GM18951 (cell line): ENCODE measurements around the gene AMZ2.
A peak's percentile ranks its signal among the peaks of the same experiment; 100 is the strongest.

Experiments used
- POLR2A ChIP-seq: IDR thresholded peaks from 4 replicates; pipeline ENCODE4 v1.6.1; 2011; ENCODE audit warnings: mild to moderate bottlenecking; ENCODE audit not compliant: insufficient read length, insufficient read depth; ENCODE audit errors: extremely low read depth
- in situ Hi-C: fragments of 300-500 bp; cut with MboI; formaldehyde crosslinking; loops from one replicate; pipeline ENCODE4 v1.12.0; 2022; ENCODE audit warnings: low sequenced_read_pairs, mixed read lengths, inconsistent platforms; ENCODE audit not compliant: unreplicated experiment

Gene AMZ2

DNA sequence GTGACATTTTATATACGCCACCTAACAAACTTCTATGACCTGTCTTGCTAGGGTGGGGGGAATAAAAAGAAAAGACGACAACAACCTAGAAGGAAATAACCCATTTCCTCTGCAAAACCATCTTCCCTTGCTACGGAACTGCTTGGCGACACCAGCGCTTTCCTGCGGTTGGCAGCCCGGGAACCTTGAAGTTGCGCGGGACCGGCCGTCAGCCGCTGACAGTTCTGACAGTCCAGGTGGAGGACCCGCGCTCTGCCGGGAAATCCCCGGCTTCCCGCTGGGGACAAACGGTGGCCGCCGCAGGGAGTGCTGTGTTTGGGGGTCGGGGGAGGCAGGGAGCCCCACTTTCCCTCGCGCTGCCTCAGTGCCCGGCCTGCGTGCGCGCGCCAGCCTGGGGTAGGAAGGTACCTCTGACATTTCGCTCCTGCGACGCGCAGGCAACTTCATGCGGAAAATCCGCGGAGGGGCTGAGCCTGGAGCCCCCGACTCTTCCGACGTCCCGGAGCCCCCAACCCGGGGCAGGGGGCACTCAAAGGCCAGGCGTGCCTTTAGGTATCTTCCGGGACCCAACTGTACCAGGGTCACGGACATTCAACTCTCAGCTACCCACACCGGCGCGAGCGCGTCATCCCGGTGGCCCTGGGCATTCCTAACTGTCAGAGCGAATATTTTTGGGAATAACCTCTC lies 42.6 kb downstream of the AMZ2 start:
- in situ Hi-C loops, result no loop called here
- peak; percentile 52 for TF ChIP-seq POLR2A

DNA sequence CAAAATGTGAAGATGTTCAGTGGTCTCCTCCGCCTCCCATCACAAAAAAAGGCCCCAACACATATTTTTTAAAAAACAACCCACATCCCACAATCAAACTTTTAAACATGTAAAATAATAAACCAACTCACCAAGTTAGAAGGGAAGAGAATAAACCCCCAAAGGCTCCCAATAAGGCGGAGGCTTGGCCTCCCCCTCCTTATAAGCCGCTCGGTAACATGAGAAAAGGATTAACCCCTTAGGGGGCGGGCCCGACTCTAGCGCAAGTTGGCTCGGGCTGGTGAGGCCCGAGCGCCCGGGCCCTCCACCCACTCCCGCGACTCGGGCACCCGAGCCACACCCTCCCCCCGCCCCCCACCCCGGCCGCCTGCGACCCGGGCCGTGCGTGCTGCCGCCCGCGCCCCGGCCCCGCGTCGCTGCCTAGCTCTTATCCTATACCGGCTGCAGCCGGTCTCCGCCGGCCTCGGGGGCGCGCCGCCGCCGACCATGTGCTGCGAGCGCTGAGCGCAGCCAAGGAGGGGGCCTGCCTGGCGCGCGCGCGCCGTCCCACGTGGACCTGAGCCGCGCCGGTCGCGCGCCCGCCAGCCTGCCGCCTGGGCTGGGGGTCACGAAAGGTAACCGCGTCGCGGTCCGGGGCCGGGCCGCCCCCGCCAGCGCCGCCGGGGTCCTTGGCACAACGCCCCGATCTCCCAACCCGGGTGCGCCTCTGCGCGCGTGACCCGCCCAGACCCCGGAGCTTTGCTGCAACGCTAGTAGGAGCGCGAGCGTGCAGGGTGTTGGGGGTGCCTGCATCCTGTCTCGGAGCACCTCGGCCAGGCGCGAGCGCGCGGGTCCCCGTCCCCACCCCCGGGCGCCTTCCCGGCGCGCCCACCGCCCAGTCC lies 43.4 kb downstream of the AMZ2 start, which contains the start of the genes ARSG and SLC16A6:
ARSG (plus strand) TSS at position 541 of the 881 bp plus-strand sequence. CDS start 15,999 bp downstream, outside the sequence.
SLC16A6 (minus strand) TSS at position 173 of the 881 bp plus-strand sequence. CDS start 12,807 bp downstream, outside the sequence.
- in situ Hi-C loops, result no loop called here
- TF ChIP-seq POLR2A, result no peak

DNA sequence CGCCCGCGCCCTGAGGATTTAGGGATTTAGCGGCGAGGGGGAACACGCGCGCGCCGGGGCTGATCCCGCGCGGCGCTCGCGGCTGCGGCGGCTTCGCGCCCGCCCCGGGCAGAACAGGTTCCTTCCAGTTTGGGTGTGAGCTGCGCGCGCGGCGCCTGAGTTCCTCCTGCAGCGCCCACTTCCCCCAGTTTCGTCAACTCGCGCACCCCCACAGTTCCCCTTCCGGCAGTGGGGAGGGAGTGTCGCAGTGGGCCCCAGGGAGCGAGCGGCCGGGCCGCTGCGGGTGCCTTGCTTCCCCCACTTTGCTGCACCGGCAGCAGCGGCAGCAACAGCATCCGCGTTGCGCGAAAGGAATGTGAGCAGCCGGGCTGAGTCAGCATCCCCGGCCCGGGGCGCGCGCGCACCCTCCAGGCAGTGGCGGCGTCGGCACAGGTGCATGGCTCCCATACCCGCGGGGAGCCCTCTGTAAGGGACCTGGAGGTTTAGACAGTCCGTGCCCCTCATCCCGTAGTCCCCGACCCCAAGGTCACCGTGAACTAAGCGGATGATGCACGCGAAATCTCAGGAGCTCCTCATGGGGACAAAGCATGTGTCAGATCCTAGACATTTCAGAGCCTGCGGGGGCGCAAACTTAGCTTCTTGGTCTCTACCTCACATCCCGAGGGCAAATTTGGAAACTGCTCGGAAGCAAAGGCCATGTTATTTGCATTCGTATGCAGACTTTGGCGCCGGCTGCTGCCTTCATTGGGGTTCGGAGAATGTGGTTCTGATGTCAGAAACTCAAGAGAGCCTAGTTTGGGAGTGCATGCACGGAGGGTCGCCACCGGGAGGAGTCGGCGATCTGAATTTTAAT lies 44.2 kb downstream of the AMZ2 start:
- in situ Hi-C loops, result no loop called here
- TF ChIP-seq POLR2A, result peak; percentile 91

DNA sequence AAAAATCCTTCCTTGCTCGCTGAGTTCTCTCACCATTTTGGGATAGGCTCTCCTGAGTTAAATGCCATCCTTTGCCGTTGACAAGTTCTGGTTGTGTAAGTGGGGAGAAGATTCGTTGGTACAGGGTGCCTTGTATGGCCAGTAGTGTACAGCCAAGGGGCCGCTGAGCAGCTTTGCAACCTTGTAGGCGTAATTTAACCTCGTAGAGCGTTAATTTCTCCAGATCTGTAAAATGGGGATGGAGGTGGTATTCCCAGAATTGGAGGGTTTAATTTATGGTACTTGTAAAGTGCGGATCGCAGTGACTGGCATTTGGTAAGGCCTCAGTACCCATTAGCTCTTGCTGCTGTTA lies 44.8 kb downstream of the AMZ2 start:
- TF ChIP-seq POLR2A, result no peak
- in situ Hi-C loops, result no loop called here

DNA sequence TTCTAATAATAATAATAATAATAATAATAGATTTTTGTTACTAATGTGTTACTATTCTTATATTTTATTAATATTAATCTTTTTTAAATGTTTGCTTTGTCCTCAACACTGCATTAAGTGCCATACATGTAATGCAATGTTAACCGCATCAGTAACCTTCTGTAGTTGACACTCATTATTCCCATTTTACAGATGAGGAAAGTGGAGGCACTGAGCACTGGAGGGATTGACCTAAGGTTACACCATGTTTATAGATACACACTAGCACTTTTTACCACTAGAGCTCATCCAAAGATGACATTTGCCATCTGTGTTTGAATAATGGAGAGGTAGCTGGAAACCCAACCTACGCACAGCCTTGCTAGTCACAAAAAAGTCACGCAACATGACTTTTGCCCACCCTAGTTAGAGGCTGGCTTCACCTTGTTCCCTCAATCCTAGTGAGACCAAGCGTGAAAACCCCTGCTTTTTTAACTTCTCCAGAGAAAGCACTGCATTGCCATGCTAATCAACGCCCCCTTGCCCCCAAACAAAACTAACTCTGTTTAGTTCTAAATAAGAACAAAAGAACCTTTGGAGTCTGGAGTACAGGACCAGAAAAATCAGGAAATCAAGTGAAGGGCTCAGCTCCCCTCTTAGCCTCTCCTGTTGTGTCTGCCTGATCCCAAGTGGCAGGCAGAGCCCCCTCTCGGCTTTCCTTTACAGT lies 45.8 kb downstream of the AMZ2 start:
- in situ Hi-C loops, result no loop called here

DNA sequence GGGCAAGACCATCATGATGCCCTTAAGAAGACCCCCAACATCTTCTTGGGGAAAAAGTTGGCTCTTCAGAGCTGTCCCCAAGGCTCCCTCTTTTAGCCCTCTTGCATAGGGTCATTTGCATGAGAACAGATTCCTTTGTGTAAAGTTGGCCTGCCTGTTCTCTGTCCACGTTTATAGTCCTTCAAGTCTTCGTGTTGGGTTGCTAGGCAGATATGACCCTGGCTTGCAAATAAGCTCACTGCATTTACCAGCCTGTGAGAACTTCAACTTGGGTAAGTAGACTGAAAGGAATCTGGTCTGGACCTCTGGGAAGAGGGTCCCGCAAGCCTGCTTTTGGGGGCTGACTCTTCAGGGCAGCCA lies 46.3 kb downstream of the AMZ2 start:
- TF ChIP-seq POLR2A, result no peak

More for the DNA sequence above, 45.8 kb downstream of the AMZ2 start:
- no peak for TF ChIP-seq POLR2A

DNA sequence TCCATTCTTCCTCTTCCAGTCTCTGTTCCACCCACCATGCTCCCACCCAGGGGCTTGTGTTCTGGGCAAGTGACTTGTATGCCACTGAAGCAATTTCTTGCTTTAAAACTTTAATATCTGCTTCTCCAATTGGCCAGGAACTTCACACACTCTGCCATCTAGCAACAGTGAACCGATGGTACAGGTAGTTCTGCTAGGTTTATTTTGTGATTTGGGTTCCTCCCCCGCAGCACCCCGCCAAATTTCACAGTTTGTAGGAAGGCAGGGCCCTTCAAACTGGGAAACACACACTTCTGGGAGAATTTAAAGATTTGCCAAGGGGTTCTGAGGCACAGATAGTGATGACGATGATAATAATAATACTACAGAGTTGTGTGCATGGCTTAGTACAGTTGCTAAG lies 46.8 kb downstream of the AMZ2 start:
- in situ Hi-C loops, result no loop called here

More for the DNA sequence above, 46.3 kb downstream of the AMZ2 start:
- in situ Hi-C loops, result no loop called here

DNA sequence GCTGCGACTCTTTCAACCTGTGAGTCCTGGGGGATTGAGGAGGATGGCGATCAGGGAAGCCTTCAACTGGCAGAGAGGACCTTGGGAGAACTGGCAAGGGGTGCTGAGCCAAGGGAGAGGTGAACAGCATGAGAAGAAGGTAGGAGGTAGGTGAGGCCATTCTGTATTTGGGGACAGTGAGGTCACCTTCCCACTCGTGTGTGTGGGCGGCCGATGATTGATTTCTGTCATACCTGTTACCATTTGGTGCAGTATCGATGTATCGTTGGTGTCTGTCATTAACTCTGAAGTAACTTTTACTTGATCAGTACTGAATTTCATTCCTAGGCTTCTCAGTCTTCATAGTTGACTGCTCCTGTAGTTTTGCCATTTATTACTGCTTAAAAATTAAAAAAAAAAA lies 47.2 kb downstream of the AMZ2 start:
- in situ Hi-C loops, result no loop called here
- no peak for TF ChIP-seq POLR2A

More for the DNA sequence above, 46.8 kb downstream of the AMZ2 start:
- TF ChIP-seq POLR2A, result no peak

DNA sequence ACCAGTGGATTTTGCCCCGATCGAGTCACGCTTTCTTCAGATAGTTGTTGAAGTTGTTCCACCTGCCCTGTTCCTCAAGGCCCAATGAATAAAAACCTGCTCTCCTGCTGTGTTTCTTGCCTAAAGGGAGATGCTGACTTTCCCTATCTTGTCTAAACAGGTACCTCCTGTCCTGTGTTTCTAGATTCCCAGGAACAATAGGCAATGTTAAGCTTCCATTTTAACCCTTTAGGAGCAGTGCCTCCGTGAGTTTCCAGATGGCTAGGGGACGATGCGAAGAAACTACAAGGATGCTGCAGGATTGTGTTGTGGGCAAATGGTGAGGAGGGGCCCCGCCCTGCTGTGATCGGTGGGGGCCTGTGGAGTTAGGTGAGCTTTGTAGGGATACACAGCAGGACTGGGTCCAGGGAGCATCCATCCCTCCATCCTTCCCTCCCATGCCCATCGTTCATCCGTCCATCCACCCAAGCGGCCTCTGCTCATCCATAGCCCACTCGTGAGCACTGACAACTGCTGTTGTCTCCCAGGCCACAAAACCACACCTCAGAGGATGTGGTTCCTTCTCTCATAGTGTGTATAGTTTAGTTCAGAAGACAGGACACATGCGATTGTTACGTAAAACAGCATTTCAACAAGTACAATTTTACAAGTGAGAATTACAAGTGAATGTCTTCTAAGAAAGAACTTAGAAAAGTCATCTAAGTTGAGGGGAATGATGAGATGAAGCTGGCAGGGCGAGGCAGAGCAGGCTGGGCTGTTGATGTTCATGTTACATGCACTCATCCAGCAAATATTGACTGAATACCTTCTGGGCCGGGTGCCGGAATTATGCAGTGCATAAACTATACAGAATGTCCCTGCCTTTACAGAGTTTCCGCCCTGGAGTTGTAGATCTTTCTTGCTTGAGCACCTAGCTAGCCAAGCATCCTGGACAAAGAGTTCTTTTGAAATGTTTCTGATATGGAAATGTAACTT lies 48.7 kb downstream of the AMZ2 start:
- in situ Hi-C loops, result no loop called here
- TF ChIP-seq POLR2A, result no peak

DNA sequence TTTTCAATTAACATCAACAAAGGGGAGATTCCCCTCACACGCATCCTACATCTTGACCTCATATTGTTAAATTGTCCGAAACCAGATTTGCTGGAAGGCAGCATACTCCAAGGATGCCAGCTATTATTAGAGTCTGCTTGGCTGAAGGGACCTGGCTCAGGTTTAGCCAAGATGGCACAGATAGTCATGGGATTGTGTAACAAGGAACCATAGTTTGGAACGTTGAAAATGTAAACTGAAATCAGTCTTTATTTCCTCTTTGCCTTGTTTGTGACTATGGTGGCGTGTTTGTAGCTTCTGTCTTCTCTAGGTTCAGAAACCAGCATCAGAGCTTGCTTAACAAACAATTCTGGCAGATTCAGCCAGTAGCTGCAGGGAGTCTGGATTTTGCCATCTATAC lies 49.4 kb downstream of the AMZ2 start:
- no peak for TF ChIP-seq POLR2A
- in situ Hi-C loops, result no loop called here

DNA sequence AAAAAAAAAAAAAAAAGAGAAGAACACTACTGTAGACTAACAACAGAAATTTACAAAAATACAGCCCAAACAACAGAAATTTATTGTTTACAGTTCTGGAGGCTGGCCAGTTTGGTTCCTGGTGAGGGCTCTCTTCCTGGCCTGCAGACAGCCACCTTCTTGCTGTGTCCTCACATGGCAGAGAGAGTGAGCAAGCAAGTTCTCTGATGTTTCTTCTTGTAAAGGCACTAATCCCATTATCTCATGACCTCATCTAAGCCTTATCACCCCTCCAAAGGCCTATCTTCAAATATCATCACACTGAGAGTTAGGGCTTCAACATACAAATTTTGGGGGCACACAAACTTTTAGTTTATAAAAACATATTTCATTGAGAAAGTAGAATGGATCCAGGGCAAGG lies 50.8 kb downstream of the AMZ2 start:
- in situ Hi-C loops, result no loop called here
- no peak for TF ChIP-seq POLR2A
